HG03097 (cell line): Measurements from ENCODE around the gene CLEC18A.
"Not testable (repeated sequence)": the region's sequence is repeated elsewhere in the genome, so short reads cannot be mapped to it uniquely, and the experiment has no call there.

Experiments used
- ATAC-seq: cut with Tn5 transposase; IDR thresholded peaks from one replicate; pipeline ENCODE4 v1.9.1; 2021; ENCODE audit not compliant: unreplicated experiment, low FRiP score

The CLEC18A gene

DNA sequence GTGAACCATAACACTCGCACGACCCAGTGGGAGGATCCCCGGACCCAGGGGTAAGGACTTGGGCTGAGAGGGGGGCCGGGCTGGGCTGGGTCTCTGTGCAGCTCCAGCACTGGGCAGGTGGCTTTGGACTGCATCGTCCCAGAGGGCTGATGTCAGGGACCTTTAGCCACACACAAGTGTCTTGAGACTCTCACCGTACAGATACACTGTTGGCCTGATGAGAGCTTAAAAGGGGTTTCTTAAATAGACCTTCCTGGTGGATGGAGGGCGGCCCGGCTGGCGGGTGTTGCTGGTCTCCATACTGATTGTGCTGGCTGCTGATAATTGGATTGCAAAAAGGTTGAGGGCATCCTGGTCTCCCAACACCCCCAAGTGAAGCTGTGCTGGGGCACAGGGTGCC lies 21.7 kb upstream of the CLEC18A start:
- no peak for ATAC-seq

DNA sequence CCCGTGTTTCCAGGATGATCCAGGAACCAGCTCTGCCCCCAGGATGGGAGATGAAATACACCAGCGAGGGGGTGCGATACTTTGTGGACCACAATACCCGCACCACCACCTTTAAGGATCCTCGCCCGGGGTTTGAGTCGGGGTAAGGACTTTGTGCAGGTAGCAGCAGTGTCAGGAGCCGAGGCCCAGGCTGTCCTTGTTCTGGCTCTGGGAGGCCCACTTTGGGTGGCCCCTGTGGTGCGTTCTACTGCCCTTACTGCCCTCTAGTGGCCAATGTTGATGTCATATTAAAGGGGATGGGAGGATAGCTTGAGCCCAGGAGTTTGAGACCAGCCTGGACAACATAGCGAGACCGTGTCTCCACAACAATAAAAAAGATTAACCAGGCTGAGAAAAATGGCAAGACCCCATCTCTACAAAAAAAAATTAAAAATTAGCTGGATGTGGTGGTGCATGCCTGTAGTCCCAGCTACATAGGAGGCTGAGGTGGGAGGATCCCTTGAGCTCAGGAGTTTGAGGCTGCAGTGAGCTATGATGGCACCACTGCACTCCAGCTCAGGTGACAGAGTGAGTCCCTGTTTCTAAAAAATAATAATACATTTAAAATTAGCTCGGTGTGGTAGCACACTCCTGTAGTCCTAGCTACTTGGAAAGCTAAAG lies 20.9 kb upstream of the CLEC18A start:
- ATAC-seq: no peak

DNA sequence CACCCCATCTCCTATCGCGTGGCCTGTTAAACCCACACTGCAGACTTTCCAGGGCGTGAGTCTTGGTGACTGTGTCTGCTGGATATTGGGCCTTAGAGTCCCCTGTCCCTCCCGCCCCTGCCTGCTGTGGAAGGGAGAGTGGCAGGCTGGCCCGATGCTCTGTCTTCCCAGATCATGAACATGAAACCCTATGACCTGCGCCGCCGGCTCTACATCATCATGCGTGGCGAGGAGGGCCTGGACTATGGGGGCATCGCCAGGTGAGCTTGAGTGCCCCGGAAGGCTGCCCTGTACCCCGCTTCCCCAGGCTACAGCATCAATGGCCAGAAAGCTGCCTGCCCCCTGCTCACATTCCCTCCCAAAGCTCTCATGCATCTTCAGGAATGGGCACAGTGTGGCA lies 19.5 kb upstream of the CLEC18A start:
- no peak for ATAC-seq

DNA sequence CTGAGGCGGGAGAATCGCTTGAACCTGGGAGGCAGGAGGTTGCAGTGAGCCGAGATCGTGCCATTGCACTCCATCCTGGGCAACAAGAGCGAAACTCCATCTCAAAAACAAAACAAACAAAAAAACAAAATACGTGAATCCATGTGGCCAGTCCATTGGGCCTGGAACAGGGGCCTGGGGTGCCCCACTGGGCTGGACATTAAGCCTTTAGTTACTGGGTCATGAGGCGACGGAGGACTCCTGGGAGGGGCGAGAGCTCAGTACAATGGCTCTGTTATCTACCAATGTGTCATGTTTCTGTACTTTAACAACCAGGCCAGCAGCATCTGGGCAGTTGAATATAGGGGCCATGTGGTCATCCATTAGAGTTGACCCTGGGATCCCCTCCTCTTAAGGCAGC lies 18.9 kb upstream of the CLEC18A start:
- ATAC-seq: no peak

DNA sequence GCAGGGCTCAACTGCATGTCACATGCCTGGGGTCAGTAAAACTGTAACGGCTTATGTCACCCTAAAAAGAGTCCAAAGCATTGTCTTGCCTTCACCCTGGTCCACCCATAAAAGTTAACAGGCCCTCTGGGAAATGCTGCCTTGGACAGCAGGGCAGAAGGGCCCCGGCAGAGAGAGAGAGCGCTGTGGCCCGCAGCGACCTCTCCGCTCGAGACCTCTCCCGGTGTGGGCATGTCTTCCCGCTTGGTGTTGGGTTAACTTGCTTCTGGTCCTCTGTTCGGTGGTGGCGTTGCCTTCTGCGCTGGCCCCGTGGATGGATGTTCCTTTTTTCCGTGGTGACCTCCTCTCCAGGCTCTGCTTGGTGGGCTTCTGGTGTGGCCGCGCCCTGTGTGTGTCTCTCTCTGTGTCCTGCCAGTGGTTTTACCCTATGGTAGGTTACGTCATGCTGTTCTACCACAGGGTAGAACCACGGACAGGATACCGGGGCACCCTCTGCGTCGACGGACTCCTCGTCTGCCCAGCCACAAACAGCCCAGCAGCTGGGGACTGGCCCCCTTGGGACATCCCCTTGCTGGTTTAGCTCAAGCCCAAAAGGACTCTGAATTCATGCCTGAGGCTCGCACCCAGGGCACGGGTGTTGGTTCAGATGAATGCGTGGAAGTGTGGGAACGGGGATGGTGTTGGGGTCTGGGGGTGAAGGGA lies 18.3 kb upstream of the CLEC18A start:
- ATAC-seq: no peak

DNA sequence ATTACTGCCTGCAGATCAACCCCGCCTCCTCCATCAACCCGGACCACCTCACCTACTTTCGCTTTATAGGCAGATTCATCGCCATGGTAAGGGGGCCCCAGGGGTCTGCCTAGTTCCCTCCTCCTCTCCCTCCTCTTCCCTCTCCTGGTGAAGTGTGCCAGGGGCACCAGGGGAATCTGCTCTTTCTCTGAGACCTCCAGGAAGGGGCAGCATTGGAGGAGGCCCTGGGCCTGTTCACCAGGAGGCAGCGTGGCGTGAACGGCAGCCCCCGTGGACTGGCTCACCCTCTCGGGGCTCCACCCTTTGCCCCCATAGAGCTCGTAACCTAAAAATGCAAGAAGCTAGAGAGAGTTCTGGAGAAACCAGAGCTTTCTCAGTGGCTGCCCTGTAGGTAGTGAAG lies 17.1 kb upstream of the CLEC18A start:
- no peak for ATAC-seq

DNA sequence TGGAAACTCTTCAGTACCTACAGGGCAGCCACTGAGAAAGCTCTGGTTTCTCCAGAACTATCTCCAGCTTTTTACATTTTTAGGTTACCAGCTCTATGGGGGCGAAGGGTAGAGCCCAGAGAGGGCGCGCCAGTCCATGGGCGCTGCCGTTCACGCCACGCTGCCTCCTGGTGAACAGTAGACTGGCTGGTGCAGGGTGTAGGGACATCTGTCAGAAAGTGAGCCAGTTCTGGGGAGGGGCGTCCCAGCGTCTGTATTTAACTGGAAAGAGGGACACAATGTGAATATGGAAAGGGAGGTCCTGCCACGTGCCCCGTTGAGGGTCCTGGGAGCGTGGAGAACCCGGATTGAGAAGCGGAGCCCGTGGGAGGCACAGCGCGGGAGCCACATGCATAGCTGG lies 16.4 kb upstream of the CLEC18A start:
- ATAC-seq: no peak

DNA sequence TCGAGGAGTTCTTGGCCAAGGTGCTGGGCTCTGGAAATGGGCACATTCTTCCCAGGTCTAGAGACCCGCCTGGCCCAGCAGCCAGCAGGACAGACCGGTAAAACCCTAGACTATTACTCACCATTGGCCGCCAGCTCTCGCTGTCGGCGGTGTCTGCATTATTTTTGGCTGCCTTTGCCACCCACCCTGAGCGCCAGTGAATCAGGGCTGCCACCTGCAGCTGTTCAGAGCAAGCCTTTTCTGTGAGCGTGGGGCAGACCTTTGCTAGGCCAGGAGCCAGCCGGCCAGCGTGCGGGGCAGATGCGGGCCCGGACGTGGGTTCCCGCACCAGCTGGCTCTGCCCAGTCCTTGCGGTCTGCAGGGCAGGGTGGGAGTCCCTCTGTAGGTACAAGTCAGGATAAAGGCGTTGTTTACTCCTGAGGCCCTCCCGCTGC lies 15.8 kb upstream of the CLEC18A start:
- no peak for ATAC-seq

DNA sequence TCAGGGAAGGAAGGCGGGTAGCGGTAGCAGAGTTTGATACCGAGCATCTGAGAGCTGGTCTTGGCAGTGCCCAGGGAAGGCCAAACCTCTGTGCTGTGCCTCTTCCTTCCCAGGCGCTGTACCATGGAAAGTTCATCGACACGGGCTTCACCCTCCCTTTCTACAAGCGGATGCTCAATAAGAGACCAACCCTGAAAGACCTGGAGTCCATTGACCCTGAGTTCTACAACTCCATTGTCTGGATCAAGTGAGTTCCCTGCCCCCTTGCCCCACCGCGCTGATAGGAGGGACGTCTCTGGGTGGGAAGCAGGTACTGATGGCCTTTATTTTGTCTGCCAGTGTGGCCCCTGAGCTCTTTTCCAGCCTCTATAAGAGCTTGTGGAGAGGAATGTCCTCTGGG lies 15.4 kb upstream of the CLEC18A start:
- no peak for ATAC-seq

DNA sequence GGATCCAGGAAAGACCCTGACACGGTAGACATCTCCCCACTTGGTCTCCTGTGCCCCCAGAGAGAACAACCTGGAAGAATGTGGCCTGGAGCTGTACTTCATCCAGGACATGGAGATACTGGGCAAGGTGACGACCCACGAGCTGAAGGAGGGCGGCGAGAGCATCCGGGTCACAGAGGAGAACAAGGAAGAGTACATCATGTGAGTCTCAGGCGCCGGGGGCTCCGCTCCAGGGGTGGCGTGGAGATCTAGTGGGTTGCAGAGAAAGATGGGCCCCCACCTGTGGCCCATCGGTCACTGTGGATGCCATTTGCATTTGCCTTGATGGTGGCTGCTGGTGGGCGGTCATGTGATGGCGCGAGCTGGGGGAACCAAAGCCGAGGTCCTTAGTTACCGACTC lies 14.9 kb upstream of the CLEC18A start:
- no peak for ATAC-seq

DNA sequence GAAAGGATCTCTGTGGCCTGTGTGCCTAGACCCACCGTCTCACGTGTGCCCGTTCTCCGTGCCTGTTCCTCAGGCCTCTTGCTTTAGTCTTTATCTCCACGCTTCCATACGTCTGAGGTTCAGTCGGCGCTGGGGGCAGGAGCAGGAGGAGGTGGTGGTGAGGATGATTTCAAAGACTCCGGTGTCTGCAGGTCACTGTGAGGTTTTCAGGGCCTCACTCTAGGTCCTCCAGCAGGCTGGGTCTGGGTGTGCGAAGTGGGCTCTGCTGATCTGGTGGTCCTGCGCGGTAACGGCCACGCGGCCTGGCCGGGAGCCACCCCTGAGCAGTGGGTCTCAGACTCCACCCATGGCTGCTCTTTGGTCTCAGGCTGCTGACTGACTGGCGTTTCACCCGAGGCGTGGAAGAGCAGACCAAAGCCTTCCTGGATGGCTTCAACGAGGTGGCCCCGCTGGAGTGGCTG lies 14.4 kb upstream of the CLEC18A start:
- ATAC-seq: no peak

DNA sequence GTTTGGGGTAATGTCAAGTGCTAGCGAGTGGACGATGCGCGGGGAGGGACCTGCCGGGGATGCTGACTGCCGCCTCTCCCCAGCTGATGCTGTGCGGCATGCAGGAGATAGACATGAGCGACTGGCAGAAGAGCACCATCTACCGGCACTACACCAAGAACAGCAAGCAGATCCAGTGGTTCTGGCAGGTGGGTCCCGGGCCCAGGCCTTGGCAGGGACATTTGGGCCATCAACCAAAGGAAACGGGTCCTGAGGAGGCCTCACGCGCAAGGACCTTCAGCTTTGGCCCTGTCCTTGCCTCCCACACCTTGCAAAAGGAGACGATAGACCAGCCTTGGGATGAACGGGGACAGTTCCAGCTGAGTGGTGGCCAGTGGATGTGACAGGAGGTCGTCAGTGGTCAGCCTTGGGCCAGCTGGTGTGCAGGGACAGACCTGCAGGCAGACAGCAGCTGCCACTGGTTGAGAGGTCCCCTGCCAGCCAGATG lies 13.6 kb upstream of the CLEC18A start:
- ATAC-seq: no peak

DNA sequence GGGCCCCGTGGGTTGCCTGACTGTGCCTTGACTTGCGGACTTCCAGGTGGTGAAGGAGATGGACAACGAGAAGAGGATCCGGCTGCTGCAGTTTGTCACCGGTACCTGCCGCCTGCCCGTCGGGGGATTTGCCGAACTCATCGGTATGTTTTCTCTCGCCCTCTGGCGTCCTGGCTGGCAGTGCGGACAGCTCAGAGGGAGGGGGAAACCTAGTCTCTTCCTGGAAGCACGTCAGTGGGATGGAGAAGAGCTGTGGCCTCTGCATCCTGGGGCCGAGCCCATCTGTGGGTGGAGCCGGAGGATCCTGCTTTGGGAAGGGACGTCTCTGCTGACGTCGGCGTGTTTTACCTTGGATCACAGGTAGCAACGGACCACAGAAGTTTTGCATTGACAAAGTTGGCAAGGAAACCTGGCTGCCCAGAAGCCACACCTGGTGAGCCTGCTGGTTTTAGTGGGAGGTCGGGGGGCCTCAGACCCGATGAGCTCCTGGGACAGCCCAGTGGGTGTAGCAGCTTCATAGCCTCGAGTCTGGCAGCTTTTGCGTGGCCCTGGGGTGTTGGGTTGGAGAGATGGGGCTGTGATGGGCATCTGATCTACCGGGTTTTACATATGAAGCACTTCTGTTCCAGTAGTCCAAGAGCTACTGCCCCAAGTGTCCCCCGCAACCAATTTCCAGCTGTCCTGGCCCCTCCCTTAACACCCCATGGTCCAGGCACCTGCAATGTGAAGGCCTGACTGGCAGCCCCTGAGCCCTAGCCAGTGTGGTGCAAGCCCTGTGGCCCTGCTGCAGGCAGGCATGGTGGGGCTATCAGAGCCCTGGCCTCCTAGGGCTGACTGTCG lies 11.9 kb upstream of the CLEC18A start:
- no peak for ATAC-seq

DNA sequence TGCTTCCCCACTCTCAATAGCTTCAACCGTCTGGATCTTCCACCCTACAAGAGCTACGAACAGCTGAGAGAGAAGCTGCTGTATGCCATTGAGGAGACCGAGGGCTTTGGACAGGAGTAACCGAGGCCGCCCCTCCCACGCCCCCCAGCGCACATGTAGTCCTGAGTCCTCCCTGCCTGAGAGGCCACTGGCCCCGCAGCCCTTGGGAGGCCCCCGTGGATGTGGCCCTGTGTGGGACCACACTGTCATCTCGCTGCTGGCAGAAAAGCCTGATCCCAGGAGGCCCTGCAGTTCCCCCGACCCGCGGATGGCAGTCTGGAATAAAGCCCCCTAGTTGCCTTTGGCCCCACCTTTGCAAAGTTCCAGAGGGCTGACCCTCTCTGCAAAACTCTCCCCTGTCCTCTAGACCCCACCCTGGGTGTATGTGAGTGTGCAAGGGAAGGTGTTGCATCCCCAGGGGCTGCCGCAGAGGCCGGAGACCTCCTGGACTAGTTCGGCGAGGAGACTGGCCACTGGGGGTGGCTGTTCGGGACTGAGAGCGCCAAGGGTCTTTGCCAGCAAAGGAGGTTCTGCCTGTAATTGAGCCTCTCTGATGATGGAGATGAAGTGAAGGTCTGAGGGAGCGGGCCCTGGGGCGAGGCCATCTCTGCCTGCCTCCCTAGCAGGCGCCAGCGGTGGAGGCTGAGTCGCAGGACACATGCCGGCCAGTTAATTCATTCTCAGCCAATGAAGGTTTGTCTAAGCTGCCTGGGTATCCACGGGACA lies 11.1 kb upstream of the CLEC18A start:
- no peak for ATAC-seq

DNA sequence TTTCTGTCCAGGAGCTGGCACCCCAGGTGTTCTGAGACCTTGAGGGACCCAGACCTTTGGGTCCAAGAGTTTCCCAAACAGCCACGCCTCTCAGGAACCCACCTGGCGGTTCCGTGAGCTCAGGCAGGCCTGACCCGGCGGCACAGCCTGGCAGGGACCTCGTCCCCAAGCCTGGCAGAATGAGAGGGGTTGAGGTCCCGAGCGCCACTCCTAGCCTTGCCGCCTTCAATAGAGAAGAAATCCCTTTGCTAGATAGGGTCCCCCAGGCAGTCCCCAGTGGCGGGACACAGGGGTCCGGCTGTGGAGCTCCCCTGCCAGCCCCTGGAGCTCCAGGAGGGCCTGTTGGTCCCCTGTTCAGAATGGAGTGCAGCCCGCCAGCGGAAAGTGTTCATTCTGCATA lies 10.5 kb upstream of the CLEC18A start:
- ATAC-seq: no peak

DNA sequence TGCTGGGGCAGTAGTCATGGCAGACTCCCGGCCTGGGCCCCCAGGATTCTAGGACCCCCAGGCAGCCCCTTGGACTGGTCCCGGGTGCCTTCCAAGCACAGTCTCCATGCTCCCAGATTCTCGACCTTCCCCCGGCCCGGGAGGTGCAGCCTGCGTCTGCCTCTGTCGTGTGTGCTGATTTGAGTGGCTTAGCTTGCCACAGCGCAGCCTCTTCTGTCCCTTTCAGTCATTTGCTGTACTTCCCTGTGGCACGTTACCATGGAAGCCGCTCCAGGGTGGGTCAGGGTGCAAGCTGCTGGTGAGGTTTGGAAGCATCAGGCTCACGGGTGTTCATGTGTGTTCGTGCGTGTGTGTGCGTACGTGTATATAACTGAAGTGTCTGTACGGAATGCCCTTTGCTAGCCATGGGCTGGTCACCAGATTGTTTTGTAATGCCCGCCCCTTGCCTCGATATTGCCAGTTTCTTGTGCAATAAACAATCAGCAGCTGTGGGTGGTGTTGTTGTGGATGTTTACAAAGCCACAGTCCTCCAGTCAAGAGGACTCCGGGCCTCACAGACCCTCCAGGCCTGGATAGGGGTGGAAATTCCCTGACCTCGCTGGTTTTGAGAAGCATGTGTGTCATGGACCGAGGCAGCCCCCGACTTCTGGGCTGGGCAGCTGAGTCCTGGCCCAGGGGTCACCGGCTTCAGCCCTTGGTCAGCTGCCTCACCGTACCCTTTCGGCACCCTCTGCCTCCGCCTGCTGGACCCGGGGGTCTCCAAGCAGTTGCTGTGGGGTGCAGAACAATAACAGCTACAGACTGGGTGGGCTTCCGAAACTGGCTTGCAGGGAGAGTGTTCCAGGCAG lies 9.7 kb upstream of the CLEC18A start:
- no peak for ATAC-seq

DNA sequence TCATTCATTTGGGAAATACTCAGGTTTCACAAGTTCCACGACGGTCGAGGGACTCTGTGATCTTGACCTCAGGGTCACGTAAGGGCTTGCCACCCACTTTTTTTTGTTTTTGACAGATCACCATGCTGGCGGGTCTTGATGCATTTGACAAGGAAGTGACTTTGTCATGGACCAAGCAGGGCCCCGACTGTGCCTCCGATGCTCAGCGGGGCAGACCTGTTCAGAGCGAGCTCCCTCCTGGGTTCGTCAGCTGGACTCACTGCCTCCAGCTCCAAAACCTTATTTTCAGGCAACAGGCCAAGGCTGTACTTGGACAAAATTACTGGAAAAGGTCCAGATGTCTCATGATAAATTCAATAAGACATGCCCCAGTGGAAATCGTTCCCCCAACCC lies 9.0 kb upstream of the CLEC18A start:
- ATAC-seq: no peak

DNA sequence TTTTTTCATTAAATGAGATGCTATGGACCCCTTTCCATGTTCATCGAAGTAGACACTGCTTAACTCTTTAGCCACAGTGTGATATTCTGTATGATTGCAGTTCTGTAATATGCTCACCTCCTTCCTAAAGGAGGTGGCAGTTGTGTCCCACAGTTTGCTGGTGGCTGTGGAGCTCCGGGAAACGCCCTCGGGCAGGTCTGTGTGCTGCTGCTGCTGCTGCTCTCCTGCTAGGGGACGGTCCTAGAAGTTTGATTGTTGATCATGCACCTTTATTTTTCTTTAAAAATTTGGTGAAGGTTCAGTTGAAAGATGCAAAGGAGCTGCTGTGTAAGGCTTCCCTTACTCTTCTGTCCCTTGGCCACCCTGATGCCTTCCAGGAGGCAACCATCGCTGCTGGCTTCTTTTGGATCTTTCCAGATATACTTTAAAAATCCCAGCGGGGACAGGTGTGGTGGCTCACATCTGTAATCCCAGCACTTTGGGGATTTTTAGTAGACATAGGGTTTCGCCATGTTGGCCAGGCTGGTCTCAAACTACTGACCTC lies 8.4 kb upstream of the CLEC18A start:
- ATAC-seq: no peak

DNA sequence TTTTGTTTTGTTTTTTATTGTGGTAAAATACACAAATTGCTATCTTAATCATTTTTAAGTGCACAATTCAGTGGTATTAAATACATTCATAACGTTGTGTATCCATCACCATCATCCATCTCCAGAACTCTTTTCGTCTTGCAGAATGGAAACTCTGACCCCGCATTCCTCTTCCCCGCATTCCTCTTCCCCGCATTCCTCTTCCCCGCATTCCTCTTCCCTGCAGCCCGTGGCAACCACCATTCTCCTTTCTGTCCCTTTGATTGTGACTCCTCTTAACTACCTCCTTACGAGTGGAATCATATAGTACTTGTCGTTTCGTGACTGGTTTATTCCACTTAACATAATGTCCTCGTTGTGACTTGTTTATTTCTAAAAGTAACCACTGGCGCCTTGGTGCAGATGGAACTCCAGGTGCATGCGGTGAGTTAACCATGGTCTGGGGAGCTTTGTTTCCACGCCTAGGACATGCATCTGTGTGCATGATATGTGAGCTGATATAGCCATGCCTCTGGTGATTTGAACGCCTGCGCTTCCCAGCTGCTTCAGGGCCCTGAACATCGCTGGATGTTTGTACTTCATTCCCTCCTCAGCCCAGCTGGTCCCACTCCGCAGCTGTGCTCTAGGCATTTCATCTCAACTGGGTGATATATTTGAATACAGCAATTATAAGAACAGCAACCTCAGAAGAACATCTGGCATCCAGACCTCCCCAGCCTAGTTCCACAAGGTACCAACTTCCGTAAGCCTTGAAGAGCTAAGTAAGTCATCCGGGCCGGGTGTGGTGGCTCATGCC lies 7.7 kb upstream of the CLEC18A start:
- not testable (repeated sequence) for ATAC-seq
